HG03432 (cell line): ENCODE results near the gene GREB1L.
"Not testable (repeated sequence)": the region's sequence is repeated elsewhere in the genome, so short reads cannot be mapped to it uniquely, and the experiment has no call there.

Experiments used
- ATAC-seq: cut with Tn5 transposase; IDR thresholded peaks from one replicate; pipeline ENCODE4 v1.9.1; 2021; ENCODE audit warnings: mild to moderate bottlenecking, moderate library complexity; ENCODE audit not compliant: unreplicated experiment

Gene GREB1L

GRCh38 chr18:21303895-21304294 lies 61.9 kb downstream of the GREB1L start:
- ATAC-seq: no peak

DNA sequence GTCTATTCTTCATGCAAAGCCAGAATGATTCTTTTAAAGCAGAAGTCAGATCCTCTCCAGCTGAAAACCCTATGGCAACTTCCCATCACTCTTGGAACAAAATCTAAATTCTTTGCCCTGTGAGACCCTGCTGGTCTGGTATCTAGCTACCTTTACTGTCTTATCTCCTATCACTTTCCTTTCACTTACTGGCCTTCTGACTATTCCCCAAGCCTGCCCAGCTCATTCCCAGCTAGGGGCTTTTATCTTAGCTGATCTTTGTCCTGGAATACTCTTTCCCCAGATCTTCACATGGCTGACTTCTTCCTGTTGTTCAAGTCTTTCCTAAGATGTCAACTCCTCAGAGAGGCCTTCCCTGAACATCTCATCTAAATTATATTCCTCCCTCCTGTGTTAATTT lies 63.6 kb downstream of the GREB1L start:
- no peak for ATAC-seq

DNA sequence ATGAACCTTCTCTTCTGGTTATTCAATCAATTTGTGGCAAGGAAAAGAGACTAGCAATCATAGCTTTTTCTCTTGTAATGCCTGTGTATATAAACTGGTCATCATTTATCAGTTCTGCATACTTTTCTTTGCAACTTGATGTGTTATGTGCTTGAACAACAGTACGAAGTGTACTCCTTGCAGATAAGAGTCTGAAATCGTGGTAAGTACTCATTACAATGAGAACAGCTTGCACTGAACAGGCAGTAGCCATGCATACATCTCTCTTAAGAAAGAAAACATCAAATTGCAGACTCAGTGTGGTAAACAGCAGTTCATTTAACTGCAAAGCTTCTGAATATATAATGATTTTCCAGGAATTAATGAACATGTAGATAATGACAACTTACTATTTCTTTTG lies 64.3 kb downstream of the GREB1L start:
- no peak for ATAC-seq

GRCh38 chr18:21307578-21307977 lies 65.5 kb downstream of the GREB1L start:
- ATAC-seq: no peak

DNA sequence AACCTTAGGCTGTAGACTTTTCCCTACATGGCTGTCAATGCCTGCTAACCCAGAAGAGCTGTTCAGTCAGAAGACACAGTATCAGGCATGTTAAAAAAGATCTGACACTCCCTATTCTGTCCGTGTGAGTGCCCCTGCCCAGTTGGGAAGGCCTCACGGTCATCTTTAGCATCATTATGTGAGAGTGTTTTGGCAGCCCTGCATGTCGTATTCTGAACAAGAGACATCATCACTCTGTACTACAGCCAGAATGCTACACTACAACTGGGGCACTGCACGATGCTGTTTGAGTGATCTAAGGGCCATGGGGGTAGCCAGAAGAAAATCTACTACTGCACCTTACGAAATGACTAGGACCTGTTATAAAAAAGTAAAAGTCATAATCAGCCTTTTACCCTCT lies 67.2 kb downstream of the GREB1L start:
- no peak for ATAC-seq

DNA sequence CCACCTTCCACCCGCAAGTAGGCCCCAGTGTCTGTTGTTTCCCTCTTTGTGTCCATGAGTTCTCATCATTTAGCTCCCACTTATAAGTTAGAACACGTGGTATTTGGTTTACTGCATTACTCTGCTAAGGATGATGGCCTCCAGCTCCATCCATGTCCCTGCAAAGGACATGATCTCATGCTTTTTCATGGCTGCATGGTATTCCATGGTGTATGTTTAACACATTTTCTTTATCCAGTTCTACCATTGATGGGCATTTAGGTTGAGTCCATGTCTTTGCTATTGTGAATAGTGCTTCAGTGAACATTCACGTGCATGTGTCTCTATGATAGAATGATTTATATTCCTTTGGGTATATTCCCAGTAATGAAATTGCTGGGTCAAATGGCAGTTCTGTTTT lies 69.9 kb downstream of the GREB1L start:
- ATAC-seq: not testable (repeated sequence)

DNA sequence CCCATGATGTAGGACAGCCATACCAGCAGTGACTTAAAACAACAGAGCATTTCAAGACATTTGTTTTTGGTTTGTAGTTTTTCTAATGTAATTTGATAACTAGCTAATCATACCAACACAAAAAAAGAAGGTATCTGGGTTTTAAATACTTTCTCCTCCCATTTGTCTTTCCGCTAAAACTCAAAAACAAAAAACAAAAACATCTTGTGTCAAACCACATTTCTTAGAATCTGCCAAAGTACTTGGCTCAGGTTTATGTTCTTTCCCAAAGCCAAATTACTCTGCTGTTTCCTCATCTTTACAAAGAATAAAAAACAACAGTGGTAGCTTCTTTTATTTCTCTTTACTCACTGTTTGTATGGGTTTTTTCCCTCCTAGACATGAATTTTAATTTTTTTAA lies 71.5 kb downstream of the GREB1L start:
- ATAC-seq: no peak

DNA sequence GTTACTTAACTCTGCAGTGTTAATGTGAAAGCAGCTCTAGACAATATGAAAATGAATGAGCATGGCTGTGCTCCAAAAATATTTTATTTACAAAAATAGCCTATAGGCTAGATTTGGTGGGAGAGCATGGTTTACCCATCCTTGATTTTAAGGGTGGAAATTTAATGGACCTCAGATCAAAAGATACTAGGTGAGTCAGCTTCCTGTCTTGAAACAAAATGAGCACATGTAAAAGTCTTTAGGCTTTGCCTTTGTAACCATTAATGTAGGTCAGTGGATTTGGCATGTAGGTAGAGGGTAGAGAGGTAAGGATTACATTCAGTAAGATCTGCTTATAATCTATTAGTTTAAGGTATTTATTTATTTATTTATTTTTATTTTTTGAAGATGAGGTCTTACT lies 72.7 kb downstream of the GREB1L start:
- no peak for ATAC-seq

DNA sequence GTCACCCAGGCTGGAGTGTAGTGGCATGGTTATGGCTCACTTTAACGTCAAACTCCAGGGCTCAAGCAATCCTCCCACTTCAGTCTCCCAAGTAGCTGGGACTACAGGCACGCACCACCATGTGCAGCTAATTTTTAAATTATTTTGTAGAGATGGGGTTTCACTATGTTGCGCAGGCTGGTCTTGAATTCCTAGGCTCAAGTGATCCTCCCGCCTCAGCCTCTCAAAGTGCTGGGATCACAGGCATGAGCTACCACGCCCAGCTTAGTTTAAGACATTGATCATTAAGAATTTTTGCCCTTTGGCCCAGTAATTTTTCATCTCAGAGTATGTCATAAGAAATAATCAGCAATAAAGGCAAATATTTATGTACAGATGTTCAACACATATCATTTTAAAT lies 73.1 kb downstream of the GREB1L start:
- not testable (repeated sequence) for ATAC-seq

DNA sequence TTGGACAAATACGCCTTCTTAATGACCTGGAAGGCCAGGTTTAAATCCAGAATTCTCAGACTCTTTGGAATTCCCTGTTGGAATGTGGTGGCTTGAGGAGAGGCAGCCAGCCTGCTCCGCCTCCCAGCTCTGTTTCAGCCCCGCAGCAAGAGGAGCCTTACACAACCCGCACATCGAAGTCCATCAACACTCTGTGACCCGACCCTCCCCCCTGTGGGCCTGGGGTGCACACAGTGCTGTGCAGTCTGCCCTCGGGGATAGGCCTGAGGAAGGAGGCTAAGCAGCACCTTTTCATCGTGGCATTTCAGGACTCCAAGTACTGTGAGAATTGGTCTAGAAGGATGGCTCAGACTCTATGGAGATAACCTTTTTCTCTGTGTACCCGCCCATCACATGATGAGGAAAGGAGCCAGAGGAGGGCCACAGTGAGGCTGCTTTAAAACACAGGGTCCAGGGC lies 73.7 kb downstream of the GREB1L start:
- no peak for ATAC-seq

- no peak for ATAC-seq
These were observed 74.3 kb downstream of the GREB1L start for GRCh38 chr18:21316296-21316695.

DNA sequence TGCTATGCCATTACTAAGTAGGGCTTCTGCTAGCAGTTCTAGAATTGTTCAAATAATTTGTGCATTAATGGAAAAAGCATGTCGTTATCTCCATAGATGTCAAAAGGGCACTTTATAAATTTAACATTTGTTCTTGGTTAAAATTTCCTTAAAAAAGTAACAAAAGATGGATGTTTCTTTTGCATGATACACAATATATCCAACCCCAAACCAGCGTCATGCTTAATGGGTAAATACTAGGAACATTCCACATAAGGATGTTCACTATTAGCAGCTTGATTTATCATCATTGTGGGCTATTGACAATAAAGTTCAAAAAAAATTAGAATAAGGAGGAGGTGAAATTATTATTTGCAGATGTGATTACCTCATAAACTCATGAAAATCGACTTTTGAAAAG lies 79.7 kb downstream of the GREB1L start:
- no peak for ATAC-seq

DNA sequence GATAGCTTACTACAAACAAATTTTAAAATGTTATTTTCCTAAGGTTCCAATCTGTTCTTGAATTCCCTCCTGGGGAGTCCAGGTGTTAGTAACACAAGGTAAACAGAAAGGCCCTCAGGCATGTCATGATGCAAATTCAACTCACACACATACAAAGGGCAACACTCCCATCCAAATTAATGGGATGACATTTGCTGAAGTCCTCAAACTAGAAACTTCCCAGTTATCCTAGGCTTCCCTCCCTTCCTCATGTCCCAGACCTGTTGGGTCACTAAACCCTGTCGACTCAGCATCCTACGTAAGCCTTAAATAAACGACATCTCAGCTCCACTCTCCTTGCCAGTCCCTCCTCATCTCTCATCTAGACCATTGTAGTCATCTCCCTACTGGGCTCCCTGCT lies 85.1 kb downstream of the GREB1L start:
- ATAC-seq: no peak

GRCh38 chr18:21330122-21330701 lies 88.2 kb downstream of the GREB1L start:
- ATAC-seq: no peak

DNA sequence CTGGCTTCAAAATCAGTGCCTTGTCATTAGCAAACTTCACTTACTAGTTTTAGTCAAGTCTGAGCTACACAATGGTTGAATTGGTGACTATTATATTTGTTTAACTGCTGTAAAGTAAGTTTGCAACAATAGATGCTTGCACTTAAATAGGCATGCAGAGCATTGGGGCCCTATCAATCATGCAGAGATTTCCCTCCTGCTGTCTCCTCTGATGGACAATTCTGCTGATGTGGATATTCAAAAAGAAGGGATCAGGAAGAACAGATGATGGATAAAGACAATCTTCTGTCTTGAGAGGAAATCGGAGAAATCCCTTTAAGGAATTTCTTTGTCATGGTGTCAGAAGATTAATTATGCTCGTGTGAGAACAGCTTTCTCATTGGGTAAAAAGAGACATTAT lies 89.0 kb downstream of the GREB1L start:
- no peak for ATAC-seq

DNA sequence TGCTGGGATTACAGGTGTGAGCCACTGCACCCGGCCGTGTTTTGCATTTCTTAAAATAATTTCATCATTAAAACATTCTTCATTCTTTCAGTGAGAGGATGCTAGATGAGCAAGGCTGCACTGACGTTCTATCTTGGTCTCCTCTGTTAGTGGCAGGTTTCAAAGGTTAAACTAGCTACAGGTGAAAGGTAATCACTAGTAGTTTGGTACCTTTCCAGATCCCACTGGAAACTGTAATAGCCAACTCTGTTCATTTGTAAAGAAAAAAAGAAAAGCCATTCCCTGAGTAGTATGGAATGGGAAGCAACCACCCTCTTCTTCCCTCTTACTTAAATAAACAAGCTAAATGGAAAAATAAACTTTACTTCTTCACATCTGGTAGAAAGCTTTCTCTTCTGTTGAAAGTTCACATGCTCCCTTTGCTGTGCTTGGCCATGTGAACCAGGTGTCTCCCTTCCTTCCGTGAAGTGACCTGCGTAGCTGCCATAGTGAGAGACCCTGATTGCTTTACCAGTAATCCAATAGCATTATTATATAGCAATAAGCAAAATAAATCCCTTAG lies 94.0 kb downstream of the GREB1L start:
- ATAC-seq: no peak

DNA sequence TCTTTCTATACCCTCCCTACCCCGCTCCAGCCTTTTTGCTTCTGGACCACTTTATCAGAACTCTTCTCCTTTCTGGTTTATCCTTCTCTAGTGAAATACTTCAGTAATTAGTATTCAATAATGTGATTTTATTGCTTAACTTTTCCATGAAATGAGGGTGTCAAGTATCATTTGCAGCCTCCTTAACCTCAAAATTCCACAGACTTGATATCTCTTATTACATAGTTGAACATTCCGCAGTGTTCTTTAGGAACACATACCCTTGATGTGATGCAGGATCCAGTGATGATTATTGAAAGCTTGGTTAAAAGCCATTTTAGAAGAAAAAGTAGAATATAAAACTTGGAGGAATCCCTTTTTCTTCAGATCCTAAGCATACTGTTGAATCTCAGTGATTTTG lies 94.8 kb downstream of the GREB1L start:
- no peak for ATAC-seq

DNA sequence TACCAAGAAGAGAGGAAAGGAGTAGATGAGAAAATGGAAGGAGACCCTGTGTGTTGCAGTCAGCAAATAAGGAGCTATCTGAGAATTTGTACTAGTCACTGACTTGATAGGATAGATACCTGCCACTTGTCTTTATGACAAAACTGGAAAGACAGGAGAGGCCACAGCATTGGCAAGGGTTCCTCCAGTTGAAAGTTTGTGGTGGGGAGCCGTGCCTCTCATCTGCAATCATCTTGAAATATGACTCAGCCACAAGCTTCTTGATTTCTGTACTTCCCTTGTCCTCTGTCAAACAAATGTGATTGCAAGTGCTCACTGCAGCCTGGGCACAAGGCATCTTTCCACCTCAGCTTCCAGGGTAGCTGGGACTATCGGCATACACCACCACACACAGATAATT lies 99.1 kb downstream of the GREB1L start:
- ATAC-seq: no peak

DNA sequence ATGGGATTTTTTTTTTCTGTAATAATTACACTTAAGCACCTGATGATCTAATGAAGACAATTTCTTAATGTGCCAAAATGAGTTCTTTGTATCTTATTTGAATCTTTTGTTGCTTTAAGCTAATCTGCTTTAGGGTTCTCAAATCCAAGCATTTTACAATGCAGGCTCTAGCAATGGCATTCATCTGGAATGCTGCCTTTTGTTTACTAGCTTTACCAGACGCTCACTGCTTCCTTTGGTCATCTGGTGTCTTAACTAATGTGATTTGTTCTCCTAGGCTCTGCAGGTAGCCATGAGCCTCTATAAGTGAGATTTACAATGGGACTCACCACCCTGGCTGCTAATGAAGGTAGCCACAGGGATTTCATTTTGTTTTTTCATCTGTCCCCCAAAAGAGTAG lies 100.3 kb downstream of the GREB1L start:
- ATAC-seq: no peak

GRCh38 chr18:21344860-21345259 lies 102.8 kb downstream of the GREB1L start:
- no peak for ATAC-seq

GRCh38 chr18:21345840-21346239 lies 103.8 kb downstream of the GREB1L start:
- no peak for ATAC-seq

GRCh38 chr18:21359746-21360145 lies 117.7 kb downstream of the GREB1L start:
- ATAC-seq: no peak

- no peak for ATAC-seq
These were observed 119.4 kb downstream of the GREB1L start for GRCh38 chr18:21361307-21361880.
